Esophagus squamous epithelium (tissue), 5 donors: Measurements from ENCODE around the gene MALRD1. TPM values are rescaled to one million over a fixed set of nuclear protein-coding genes. Genes with fewer than 3 reads are reported as not detected.

Source experiments
- DNase-seq: peaks from one replicate; lab custom pipeline; 2025; lab: John Stamatoyannopoulos, UW
- H3K27ac ChIP-seq, 4 donors: fragments of 200-600 bp; sonication (generic); one replicate each; pipeline ENCODE4 v1.5.1; 2016 to 2019; ENCODE audit warnings: mild to moderate bottlenecking in 1 of 4
- H3K27me3 ChIP-seq, 4 donors: fragments of 200-600 bp; sonication (generic); 1 replicate in 3 of 4; 2 replicates in 1 of 4; pipeline versions ENCODE4 v1.5.1 to v1.6.0; 2017 to 2021; ENCODE audit warnings: antibody characterized with exemption in 1 of 4
- H3K36me3 ChIP-seq, 3 donors: fragments of 200-600 bp; sonication (generic); one replicate each; pipeline ENCODE4 v1.5.1; 2016 to 2019
- H3K4me1 ChIP-seq, 3 donors: fragments of 200-600 bp; sonication (generic); one replicate each; pipeline ENCODE4 v1.5.1; 2017 to 2019
- H3K4me3 ChIP-seq, 4 donors: fragments of 200-600 bp; sonication (generic); 1 replicate in 3 of 4; 2 replicates in 1 of 4; pipeline ENCODE4 v1.5.1; 2016 to 2019; ENCODE audit warnings: mild to moderate bottlenecking in 2 of 4, moderate library complexity in 1 of 4
- H3K9me3 ChIP-seq, 3 donors: fragments of 200-600 bp; sonication (generic); one replicate each; pipeline ENCODE4 v1.5.1; 2016 to 2019
- CTCF ChIP-seq, 6 experiments: fragments of 450-650 bp in 4 of 6; fragments of 200-600 bp in 2 of 6; sonication (generic) in 2 of 6; IDR thresholded peaks; one replicate each; pipeline ENCODE4 v1.5.1; 2016 to 2019; ENCODE audit warnings: antibody characterized with exemption in 6 of 6, mild to moderate bottlenecking in 4 of 6, moderate library complexity in 4 of 6
- POLR2A ChIP-seq, 4 donors: fragments of 450-650 bp; IDR thresholded peaks; one replicate each; pipeline ENCODE4 v1.6.1; 2017; ENCODE audit warnings: antibody characterized with exemption in 4 of 4, mild to moderate bottlenecking in 4 of 4, moderate library complexity in 3 of 4
- WGBS, 2 donors: methylation state at CpG; one replicate each; pipeline ENCODE4 v1.1.5; 2018; 5-methylcytosine and 5-hydroxymethylcytosine counted together
- intact Hi-C: fragments of 100-400 bp; cut with DNase I; formaldehyde crosslinking; loops from one replicate; pipeline ENCODE4 v1.15.0; 2022
- total RNA-seq, 4 donors: library from RNA; depleted of rRNA; stranded (reverse); fragments of >200 nt; gene quantifications; one replicate each; pipeline ENCODE4 v1.1.0, GENCODE V29; 2016
- donor health status: DM: yes; HTN: yes; CAD: no.

The MALRD1 gene
- total RNA-seq, 4 donors from 2014 or later, result 0.38 TPM; not detected in 3

GRCh38 chr10:19329475-19329874 is 280.9 kb downstream of the MALRD1 start:
- WGBS, 2 donors, result 91 to 95% methylated on average over 1 of the region's 1 CpG
- H3K27ac ChIP-seq, result no peak overlapping the region
- H3K27me3 ChIP-seq, result no peaks in the 10 kb centered on the region
- TF ChIP-seq POLR2A (IDR thresholded peaks at IDR 0.05), result no peak
- no peak for TF ChIP-seq CTCF (IDR thresholded peaks at IDR 0.05)
- intact Hi-C loops, result no loop called here
- DNase-seq, result no peak
- no peaks in the 10 kb centered on the region for H3K9me3 ChIP-seq
- H3K4me1 ChIP-seq, result no peaks in the 10 kb centered on the region
- H3K4me3 ChIP-seq, result no peak overlapping the region
- H3K36me3 ChIP-seq, result no peaks in the 10 kb centered on the region

- no peak for TF ChIP-seq CTCF (IDR thresholded peaks at IDR 0.05)
- TF ChIP-seq POLR2A (IDR thresholded peaks at IDR 0.05), result no peak
- no peak for DNase-seq
- Histone ChIP-seq H3K4me1 (no peaks in the 10 kb centered on the region), H3K4me3 (no peak overlapping the region), H3K27ac (no peak overlapping the region), H3K27me3 (no peaks in the 10 kb centered on the region), H3K36me3 (no peaks in the 10 kb centered on the region), H3K9me3 (no peaks in the 10 kb centered on the region)
- intact Hi-C loops, result no loop called here
These were observed 283.7 kb downstream of the MALRD1 start for GRCh38 chr10:19332304-19332703.

- Histone ChIP-seq H3K4me3 (no peak overlapping the region), H3K27me3 (no peaks in the 10 kb centered on the region), H3K9me3 (no peaks in the 10 kb centered on the region), H3K27ac (no peak overlapping the region), H3K36me3 (no peaks in the 10 kb centered on the region), H3K4me1 (no peaks in the 10 kb centered on the region)
- no peak for TF ChIP-seq CTCF (IDR thresholded peaks at IDR 0.05)
- TF ChIP-seq POLR2A (IDR thresholded peaks at IDR 0.05), result no peak
- DNase-seq, result no peak
- intact Hi-C loops, result no loop called here
- 82 to 94% methylated on average over 2 of the region's 2 CpGs for WGBS, 2 donors
These were observed 285.0 kb downstream of the MALRD1 start for GRCh38 chr10:19333631-19334030.

GRCh38 chr10:19347621-19348020 is 299.0 kb downstream of the MALRD1 start:
- no peaks in the 10 kb centered on the region for H3K36me3 ChIP-seq
- no peaks in the 10 kb centered on the region for H3K4me1 ChIP-seq
- no peak for TF ChIP-seq POLR2A (IDR thresholded peaks at IDR 0.05)
- no peak for TF ChIP-seq CTCF (IDR thresholded peaks at IDR 0.05)
- no peak overlapping the region for H3K4me3 ChIP-seq
- DNase-seq, result no peak
- H3K9me3 ChIP-seq, result no peaks in the 10 kb centered on the region
- H3K27me3 ChIP-seq, result no peaks in the 10 kb centered on the region
- H3K27ac ChIP-seq, result no peak overlapping the region
- intact Hi-C loops, result no loop called here
- 18 to 21% methylated on average over 2 of the region's 2 CpGs for WGBS, 2 donors

GRCh38 chr10:19367176-19367575 is 318.6 kb downstream of the MALRD1 start:
- no peak overlapping the region for H3K4me3 ChIP-seq
- intact Hi-C loops, result no loop called here
- H3K36me3 ChIP-seq, result no peaks in the 10 kb centered on the region
- H3K27me3 ChIP-seq, result no peaks in the 10 kb centered on the region
- no peak for DNase-seq
- no peaks in the 10 kb centered on the region for H3K4me1 ChIP-seq
- H3K9me3 ChIP-seq, result no peaks in the 10 kb centered on the region
- 63 to 65% methylated on average over 2 of the region's 2 CpGs for WGBS, 2 donors
- TF ChIP-seq POLR2A (IDR thresholded peaks at IDR 0.05) (no peak), CTCF (IDR thresholded peaks at IDR 0.05) (no peak)
- no peak overlapping the region for H3K27ac ChIP-seq
